ENCODE data around the gene MPDZ.

Gene MPDZ

DNA sequence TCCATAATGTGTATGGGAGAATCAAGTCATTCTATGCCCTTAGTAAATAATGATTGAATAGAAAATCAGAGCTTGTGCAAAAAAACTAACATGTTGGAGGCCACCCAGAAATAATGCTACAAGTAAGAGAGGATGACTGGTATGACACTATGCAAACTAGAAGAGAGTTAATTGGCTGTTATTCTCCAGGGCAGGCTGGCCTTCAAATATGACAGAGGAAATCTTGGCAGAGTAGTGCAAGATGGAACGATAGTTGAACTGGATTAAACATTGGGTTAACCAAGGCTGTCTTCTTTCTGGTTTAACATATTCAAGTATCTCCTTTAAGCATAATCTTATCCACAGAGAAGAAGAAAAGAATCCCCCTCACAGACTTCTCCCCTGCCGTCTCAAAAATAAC, 196.1 kb downstream of the MPDZ start:
- no peaks in the 10 kb centered on the region for H3K27me3 ChIP-seq (ENCODE audit: insufficient read depth, poor library complexity, severe bottlenecking)
- TF ChIP-seq, protein P1, sequence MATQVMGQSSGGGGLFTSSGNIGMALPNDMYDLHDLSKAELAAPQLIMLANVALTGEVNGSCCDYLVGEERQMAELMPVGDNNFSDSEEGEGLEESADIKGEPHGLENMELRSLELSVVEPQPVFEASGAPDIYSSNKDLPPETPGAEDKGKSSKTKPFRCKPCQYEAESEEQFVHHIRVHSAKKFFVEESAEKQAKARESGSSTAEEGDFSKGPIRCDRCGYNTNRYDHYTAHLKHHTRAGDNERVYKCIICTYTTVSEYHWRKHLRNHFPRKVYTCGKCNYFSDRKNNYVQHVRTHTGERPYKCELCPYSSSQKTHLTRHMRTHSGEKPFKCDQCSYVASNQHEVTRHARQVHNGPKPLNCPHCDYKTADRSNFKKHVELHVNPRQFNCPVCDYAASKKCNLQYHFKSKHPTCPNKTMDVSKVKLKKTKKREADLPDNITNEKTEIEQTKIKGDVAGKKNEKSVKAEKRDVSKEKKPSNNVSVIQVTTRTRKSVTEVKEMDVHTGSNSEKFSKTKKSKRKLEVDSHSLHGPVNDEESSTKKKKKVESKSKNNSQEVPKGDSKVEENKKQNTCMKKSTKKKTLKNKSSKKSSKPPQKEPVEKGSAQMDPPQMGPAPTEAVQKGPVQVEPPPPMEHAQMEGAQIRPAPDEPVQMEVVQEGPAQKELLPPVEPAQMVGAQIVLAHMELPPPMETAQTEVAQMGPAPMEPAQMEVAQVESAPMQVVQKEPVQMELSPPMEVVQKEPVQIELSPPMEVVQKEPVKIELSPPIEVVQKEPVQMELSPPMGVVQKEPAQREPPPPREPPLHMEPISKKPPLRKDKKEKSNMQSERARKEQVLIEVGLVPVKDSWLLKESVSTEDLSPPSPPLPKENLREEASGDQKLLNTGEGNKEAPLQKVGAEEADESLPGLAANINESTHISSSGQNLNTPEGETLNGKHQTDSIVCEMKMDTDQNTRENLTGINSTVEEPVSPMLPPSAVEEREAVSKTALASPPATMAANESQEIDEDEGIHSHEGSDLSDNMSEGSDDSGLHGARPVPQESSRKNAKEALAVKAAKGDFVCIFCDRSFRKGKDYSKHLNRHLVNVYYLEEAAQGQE (IDR thresholded peaks at IDR 0.05; ENCODE audit: insufficient replicate concordance, low read depth), result no peak
- TF ChIP-seq, protein P2, sequence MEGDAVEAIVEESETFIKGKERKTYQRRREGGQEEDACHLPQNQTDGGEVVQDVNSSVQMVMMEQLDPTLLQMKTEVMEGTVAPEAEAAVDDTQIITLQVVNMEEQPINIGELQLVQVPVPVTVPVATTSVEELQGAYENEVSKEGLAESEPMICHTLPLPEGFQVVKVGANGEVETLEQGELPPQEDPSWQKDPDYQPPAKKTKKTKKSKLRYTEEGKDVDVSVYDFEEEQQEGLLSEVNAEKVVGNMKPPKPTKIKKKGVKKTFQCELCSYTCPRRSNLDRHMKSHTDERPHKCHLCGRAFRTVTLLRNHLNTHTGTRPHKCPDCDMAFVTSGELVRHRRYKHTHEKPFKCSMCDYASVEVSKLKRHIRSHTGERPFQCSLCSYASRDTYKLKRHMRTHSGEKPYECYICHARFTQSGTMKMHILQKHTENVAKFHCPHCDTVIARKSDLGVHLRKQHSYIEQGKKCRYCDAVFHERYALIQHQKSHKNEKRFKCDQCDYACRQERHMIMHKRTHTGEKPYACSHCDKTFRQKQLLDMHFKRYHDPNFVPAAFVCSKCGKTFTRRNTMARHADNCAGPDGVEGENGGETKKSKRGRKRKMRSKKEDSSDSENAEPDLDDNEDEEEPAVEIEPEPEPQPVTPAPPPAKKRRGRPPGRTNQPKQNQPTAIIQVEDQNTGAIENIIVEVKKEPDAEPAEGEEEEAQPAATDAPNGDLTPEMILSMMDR (IDR thresholded peaks at IDR 0.05; ENCODE audit: insufficient read depth, low read length), result no peak
- no peak overlapping the region for H3K27ac ChIP-seq (replicated peaks)

DNA sequence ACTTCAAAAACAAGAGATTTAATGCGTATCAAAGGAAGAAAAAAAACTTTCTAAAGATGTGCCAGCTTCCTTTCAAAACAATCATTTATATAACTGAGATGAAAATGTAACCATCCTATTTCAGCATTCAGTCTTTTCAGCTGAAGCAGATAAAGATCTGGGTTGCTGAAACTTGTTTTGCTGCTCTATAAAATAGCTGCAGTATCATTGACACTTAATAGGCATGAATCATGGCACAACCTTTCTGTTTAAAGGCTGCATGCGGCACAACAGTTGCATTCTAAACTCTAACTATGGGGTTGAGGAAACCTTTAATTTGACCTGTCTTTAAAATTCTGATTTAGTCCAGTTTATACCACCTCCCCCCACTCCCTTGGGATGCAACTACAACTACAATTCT, 196.7 kb downstream of the MPDZ start:
- DNase-seq (ENCODE audit: low read depth in 1 of 2, low spot score in 1 of 2), result no peak
- Histone ChIP-seq H3K27me3 (ENCODE audit: insufficient read depth, poor library complexity, severe bottlenecking) (no peaks in the 10 kb centered on the region), H3K4me3 (replicated peaks; ENCODE audit: insufficient read depth, low read length) (no peak overlapping the region), H3K27ac (replicated peaks) (no peak overlapping the region)
- TF ChIP-seq POLR2AphosphoS5 (IDR thresholded peaks at IDR 0.05; ENCODE audit: low read depth), result no peak
- TF ChIP-seq, protein P2 (IDR thresholded peaks at IDR 0.05; ENCODE audit: insufficient read depth, low read length), result no peak
- no peak for TF ChIP-seq GABPA (IDR thresholded peaks at IDR 0.05; ENCODE audit: low read depth)
- TF ChIP-seq, protein P1 (IDR thresholded peaks at IDR 0.05; ENCODE audit: insufficient replicate concordance, low read depth), result no peak
- no peak for TF ChIP-seq SPI1 (IDR thresholded peaks at IDR 0.05; ENCODE audit: borderline replicate concordance, low read depth)

More for the DNA sequence above, 196.1 kb downstream of the MPDZ start:
- H3K4me3 ChIP-seq (replicated peaks; ENCODE audit: insufficient read depth, low read length), result no peak overlapping the region
- no peak for DNase-seq (ENCODE audit: low read depth in 1 of 2, low spot score in 1 of 2)

DNA sequence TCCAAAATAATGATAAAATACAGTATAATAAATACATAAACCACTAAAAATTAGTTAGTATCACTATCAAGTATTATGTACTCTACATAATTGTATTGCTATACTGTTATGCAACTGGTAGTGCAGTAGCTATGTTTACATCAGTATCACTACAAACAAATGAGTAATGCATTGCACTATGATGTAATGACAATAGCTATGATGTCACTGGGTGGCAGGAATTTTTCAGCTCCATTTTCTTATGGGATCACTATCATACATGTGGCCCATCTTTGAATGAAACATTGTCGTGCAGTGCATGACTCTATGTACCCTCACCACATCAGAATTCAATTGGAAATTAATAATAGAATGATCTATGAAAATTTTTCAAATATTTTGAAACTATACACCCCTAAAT, 201.3 kb downstream of the MPDZ start:
- TF ChIP-seq, protein P1 (IDR thresholded peaks at IDR 0.05; ENCODE audit: insufficient replicate concordance, low read depth), result no peak
- TF ChIP-seq, protein P2 (IDR thresholded peaks at IDR 0.05; ENCODE audit: insufficient read depth, low read length), result no peak
- TF ChIP-seq POLR2AphosphoS5 (IDR thresholded peaks at IDR 0.05; ENCODE audit: low read depth), result no peak

More for the DNA sequence above, 201.3 kb downstream of the MPDZ start:
- Histone ChIP-seq H3K27ac (replicated peaks) (no peak overlapping the region), H3K27me3 (ENCODE audit: insufficient read depth, poor library complexity, severe bottlenecking) (no peaks in the 10 kb centered on the region), H3K4me3 (replicated peaks; ENCODE audit: insufficient read depth, low read length) (no peak overlapping the region)
- DNase-seq (ENCODE audit: low read depth in 1 of 2, low spot score in 1 of 2), result no peak

Measured in HL-60 (cell line).